Measurements from ENCODE around the gene ULBP3. TPM values are rescaled to one million over a fixed set of nuclear protein-coding genes. Genes with fewer than 3 reads are reported as not detected.
A peak's percentile ranks its signal among the peaks of the same experiment; 100 is the strongest.

The ULBP3 gene
- total RNA-seq, 4 donors from 2014 or later: 7.3 TPM; not detected in 3

GRCh38 chr6:150098155-150098554 is 29.2 kb upstream of the ULBP3 start:
- Histone ChIP-seq H3K36me3 (no peaks in the 10 kb centered on the region), H3K27ac (no peak overlapping the region), H3K9me3 (no peaks in the 10 kb centered on the region), H3K27me3 (peaks cover 6% of the 10 kb centered on the region), H3K4me3 (no peak overlapping the region), H3K4me1 (peaks cover 0 to 10% (median 0%) of the 10 kb centered on the region in 3 donors)
- 80 to 86% methylated on average over 4 to 6 of the region's 10 CpGs for WGBS, 2 donors (ENCODE audit: low coverage in 1 of 2)
- TF ChIP-seq POLR2A (IDR thresholded peaks at IDR 0.05): no peak
- no peak for ATAC-seq

GRCh38 chr6:150093397-150093796 is 24.5 kb upstream of the ULBP3 start:
- peak overlapping the region in 2 of 4 donors; percentile 24 to 41 for H3K27ac ChIP-seq
- TF ChIP-seq CTCF (IDR thresholded peaks at IDR 0.05): no peak
- no peak for TF ChIP-seq POLR2AphosphoS5 (IDR thresholded peaks at IDR 0.05)
- TF ChIP-seq EP300 (IDR thresholded peaks at IDR 0.05): no peak
- TF ChIP-seq POLR2A (IDR thresholded peaks at IDR 0.05): no peak
- H3K9me3 ChIP-seq: no peaks in the 10 kb centered on the region
- 67 to 92% methylated on average over 6 of the region's 6 CpGs for WGBS, 2 donors (ENCODE audit: low coverage in 1 of 2)
- peaks cover 0 to 10% (median 0%) of the 10 kb centered on the region in 3 donors for H3K4me1 ChIP-seq
- peaks cover 14% of the 10 kb centered on the region for H3K27me3 ChIP-seq
- no peaks in the 10 kb centered on the region for H3K36me3 ChIP-seq
- no peak for ATAC-seq
- H3K4me3 ChIP-seq: no peak overlapping the region

GRCh38 chr6:150091476-150091875 is 22.6 kb upstream of the ULBP3 start:
- TF ChIP-seq CTCF (IDR thresholded peaks at IDR 0.05) (no peak), EP300 (IDR thresholded peaks at IDR 0.05) (no peak), POLR2AphosphoS5 (IDR thresholded peaks at IDR 0.05) (no peak), POLR2A (IDR thresholded peaks at IDR 0.05) (no peak)
- H3K27me3 ChIP-seq: peaks cover 19% of the 10 kb centered on the region
- ATAC-seq: no peak
- 19 to 20% methylated on average over 3 to 4 of the region's 4 CpGs for WGBS, 2 donors (ENCODE audit: low coverage in 1 of 2)
- H3K4me3 ChIP-seq: no peak overlapping the region
- H3K9me3 ChIP-seq: no peaks in the 10 kb centered on the region
- H3K36me3 ChIP-seq: no peaks in the 10 kb centered on the region
- peaks cover 0 to 10% (median 0%) of the 10 kb centered on the region in 3 donors for H3K4me1 ChIP-seq
- H3K27ac ChIP-seq: no peak overlapping the region

GRCh38 chr6:150090328-150090727 is 21.4 kb upstream of the ULBP3 start:
- no peak for ATAC-seq
- H3K9me3 ChIP-seq: no peaks in the 10 kb centered on the region

GRCh38 chr6:150088481-150089154 is 19.7 kb upstream of the ULBP3 start:
- no peaks in the 10 kb centered on the region for H3K9me3 ChIP-seq
- no peak overlapping the region for H3K4me3 ChIP-seq
- TF ChIP-seq POLR2A (IDR thresholded peaks at IDR 0.05): no peak
- no peak for TF ChIP-seq EP300 (IDR thresholded peaks at IDR 0.05)
- TF ChIP-seq CTCF (IDR thresholded peaks at IDR 0.05): no peak
- TF ChIP-seq POLR2AphosphoS5 (IDR thresholded peaks at IDR 0.05): no peak
- ATAC-seq: no peak
- H3K27me3 ChIP-seq: peaks cover 31% of the 10 kb centered on the region
- no peak overlapping the region for H3K27ac ChIP-seq
- peaks cover 0 to 3% (median 0%) of the 10 kb centered on the region in 3 donors for H3K4me1 ChIP-seq
- no peaks in the 10 kb centered on the region for H3K36me3 ChIP-seq
- WGBS, 2 donors (ENCODE audit: low coverage in 1 of 2): 80 to 93% methylated on average over 3 to 7 of the region's 12 CpGs

More at GRCh38 chr6:150090328-150090727, 21.4 kb upstream of the ULBP3 start:
- H3K4me3 ChIP-seq: no peak overlapping the region
- 92% methylated on average over 3 of the region's 3 CpGs; no CpG with 5 or more reads in 1 of the 2 donors for WGBS, 2 donors (ENCODE audit: low coverage in 1 of 2)
- peaks cover 14% of the 10 kb centered on the region for H3K27me3 ChIP-seq
- H3K27ac ChIP-seq: no peak overlapping the region
- no peaks in the 10 kb centered on the region for H3K36me3 ChIP-seq
- TF ChIP-seq CTCF (IDR thresholded peaks at IDR 0.05) (no peak), POLR2AphosphoS5 (IDR thresholded peaks at IDR 0.05) (no peak), EP300 (IDR thresholded peaks at IDR 0.05) (no peak), POLR2A (IDR thresholded peaks at IDR 0.05) (no peak)
- H3K4me1 ChIP-seq: peaks cover 0 to 10% (median 0%) of the 10 kb centered on the region in 3 donors

Measured in gastroesophageal sphincter (tissue), 4 donors.